Tibial nerve (tissue), 3 donors: ENCODE results near the gene FGF1.

Source experiments
- POLR2A ChIP-seq, 2 donors: fragments of 450-650 bp; IDR thresholded peaks; one replicate each; pipeline ENCODE4 v1.6.1; 2017; ENCODE audit warnings: antibody characterized with exemption in 2 of 2, mild to moderate bottlenecking in 2 of 2, moderate library complexity in 2 of 2
- TF ChIP-seq, protein P1 (sequence below), 5 experiments: fragments of 200-600 bp in 3 of 5; fragments of 450-650 bp in 2 of 5; sonication (generic) in 3 of 5; IDR thresholded peaks; one replicate each; pipeline ENCODE4 v1.5.1; 2016 to 2019; ENCODE audit warnings: antibody characterized with exemption in 5 of 5, mild to moderate bottlenecking in 3 of 5, moderate library complexity in 2 of 5

DNA sequence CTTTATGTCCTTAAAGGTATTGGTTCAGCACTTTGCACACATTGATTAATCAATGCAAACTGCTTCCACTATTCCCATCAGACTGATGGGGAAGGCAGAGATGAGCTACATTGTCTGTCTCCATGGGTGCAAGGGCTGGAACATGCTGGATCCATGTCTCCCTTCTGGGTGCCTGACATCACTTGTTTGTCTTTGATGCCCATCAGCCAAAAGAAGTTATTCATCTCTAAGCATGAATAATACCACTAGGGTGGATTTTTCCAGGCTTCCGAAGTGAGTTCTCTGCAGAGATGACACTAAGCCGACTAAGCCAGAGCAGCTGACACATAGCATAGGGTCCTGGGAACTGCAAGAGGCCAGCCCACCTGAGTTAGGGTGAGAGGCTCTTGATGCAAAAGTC lies 8.7 kb downstream of the FGF1 start:
- TF ChIP-seq, protein P1, sequence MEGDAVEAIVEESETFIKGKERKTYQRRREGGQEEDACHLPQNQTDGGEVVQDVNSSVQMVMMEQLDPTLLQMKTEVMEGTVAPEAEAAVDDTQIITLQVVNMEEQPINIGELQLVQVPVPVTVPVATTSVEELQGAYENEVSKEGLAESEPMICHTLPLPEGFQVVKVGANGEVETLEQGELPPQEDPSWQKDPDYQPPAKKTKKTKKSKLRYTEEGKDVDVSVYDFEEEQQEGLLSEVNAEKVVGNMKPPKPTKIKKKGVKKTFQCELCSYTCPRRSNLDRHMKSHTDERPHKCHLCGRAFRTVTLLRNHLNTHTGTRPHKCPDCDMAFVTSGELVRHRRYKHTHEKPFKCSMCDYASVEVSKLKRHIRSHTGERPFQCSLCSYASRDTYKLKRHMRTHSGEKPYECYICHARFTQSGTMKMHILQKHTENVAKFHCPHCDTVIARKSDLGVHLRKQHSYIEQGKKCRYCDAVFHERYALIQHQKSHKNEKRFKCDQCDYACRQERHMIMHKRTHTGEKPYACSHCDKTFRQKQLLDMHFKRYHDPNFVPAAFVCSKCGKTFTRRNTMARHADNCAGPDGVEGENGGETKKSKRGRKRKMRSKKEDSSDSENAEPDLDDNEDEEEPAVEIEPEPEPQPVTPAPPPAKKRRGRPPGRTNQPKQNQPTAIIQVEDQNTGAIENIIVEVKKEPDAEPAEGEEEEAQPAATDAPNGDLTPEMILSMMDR (IDR thresholded peaks at IDR 0.05), result no peak
- TF ChIP-seq POLR2A (IDR thresholded peaks at IDR 0.05), result no peak
